Thymus (tissue), 11 donors: ENCODE results near the gene DCLK2. TPM values are rescaled to one million over a fixed set of nuclear protein-coding genes. Genes with fewer than 3 reads are reported as not detected.

ENCODE experiments used
- DNase-seq, 9 donors: peaks; one replicate each; pipeline ENCODE4 v3.0.0-alpha.2; 2013; ENCODE audit warnings: low spot score in 9 of 9, low read depth in 6 of 9, missing footprints in 1 of 9
- H3K27ac ChIP-seq, 2 donors: one replicate each; pipeline ENCODE4 v1.5.1; 2013; ENCODE audit warnings: control low read depth in 1 of 2, low read depth in 1 of 2, low read length in 1 of 2, mild to moderate bottlenecking in 1 of 2, moderate library complexity in 1 of 2
- H3K27me3 ChIP-seq, 2 donors: one replicate each; pipeline ENCODE4 v1.5.1; 2013; ENCODE audit warnings: low read length in 1 of 2; ENCODE audit not compliant: control insufficient read depth in 2 of 2, insufficient read depth in 1 of 2
- H3K36me3 ChIP-seq, 2 donors: one replicate each; pipeline ENCODE4 v1.5.1; 2013; ENCODE audit warnings: low read length in 1 of 2, mild to moderate bottlenecking in 1 of 2, moderate library complexity in 1 of 2; ENCODE audit not compliant: control insufficient read depth in 2 of 2, insufficient read depth in 2 of 2
- H3K4me1 ChIP-seq, 2 donors: one replicate each; pipeline ENCODE4 v1.5.1; 2013; ENCODE audit warnings: low read length in 2 of 2; ENCODE audit not compliant: control insufficient read depth in 2 of 2, insufficient read depth in 2 of 2
- H3K4me3 ChIP-seq, 2 donors: one replicate each; pipeline ENCODE4 v1.5.1; 2013; ENCODE audit warnings: low read length in 2 of 2, control low read depth in 1 of 2, mild to moderate bottlenecking in 1 of 2
- H3K9me3 ChIP-seq, 2 donors: one replicate each; pipeline ENCODE4 v1.5.1; 2013; ENCODE audit warnings: low read length in 1 of 2, mild to moderate bottlenecking in 1 of 2; ENCODE audit not compliant: control insufficient read depth in 2 of 2, insufficient read depth in 1 of 2
- WGBS: extraction: QIAGEN DNeasy Blood & Tissue Kit; methylation state at CpG from one replicate; pipeline ENCODE4 v1.1.7; 2013; 5-methylcytosine and 5-hydroxymethylcytosine counted together
- polyA plus RNA-seq: library from polyadenylated mRNA; stranded (reverse); fragments of 200-250 nt; gene quantifications from one replicate; pipeline ENCODE4 v1.2.3, GENCODE V29; 2013
- total RNA-seq: library from RNA; stranded (reverse); fragments of 120-200 nt; gene quantifications from one replicate; pipeline ENCODE4 v1.2.4, GENCODE V29; 2013
- donor health status: healthy.

The DCLK2 gene
- total and polyA plus RNA-seq, 2 donors = 0.78 to 1.1 TPM

GRCh38 chr4:150305995-150306394 is 227.8 kb downstream of the DCLK2 start:
- Histone ChIP-seq H3K27ac (no peak overlapping the region), H3K4me1 (no peaks in the 10 kb centered on the region), H3K9me3 (no peaks in the 10 kb centered on the region), H3K27me3 (no peaks in the 10 kb centered on the region), H3K4me3 (no peak overlapping the region), H3K36me3 (peaks cover 0 to 5% of the 10 kb centered on the region in 2 donors)
- no peak for DNase-seq
- 92% methylated on average over 2 of the region's 2 CpGs for WGBS

GRCh38 chr4:150306719-150307118 is 228.5 kb downstream of the DCLK2 start:
- Histone ChIP-seq H3K27me3 (no peaks in the 10 kb centered on the region), H3K4me1 (no peaks in the 10 kb centered on the region), H3K4me3 (no peak overlapping the region), H3K9me3 (no peaks in the 10 kb centered on the region), H3K36me3 (peaks cover 0 to 5% of the 10 kb centered on the region in 2 donors), H3K27ac (no peak overlapping the region)
- no peak for DNase-seq
- WGBS = 100% methylated on average over 1 of the region's 1 CpG
